GM06990 (cell line): Measurements from ENCODE around the gene PLCB4.
"Not testable (repeated sequence)": the region's sequence is repeated elsewhere in the genome, so short reads cannot be mapped to it uniquely, and the experiment has no call there.

ENCODE experiments used
- DNase-seq: peaks from one replicate; pipeline ENCODE4 v3.0.0-alpha.2; 2011; ENCODE audit not compliant: insufficient read length; ENCODE audit errors: extremely low read depth
- H3K27me3 ChIP-seq: replicated peaks from 2 replicates; pipeline ENCODE4 v1.6.0; 2011; ENCODE audit warnings: low read length; ENCODE audit not compliant: control insufficient read depth, insufficient read depth
- H3K36me3 ChIP-seq: 2 replicates; pipeline ENCODE4 v1.5.1; 2011; ENCODE audit warnings: low read length; ENCODE audit not compliant: control insufficient read depth, insufficient read depth
- H3K4me3 ChIP-seq: replicated peaks from 2 replicates; pipeline ENCODE4 v1.5.1; 2011; ENCODE audit warnings: low read depth, mild to moderate bottlenecking, control low read depth, low read length
- CTCF ChIP-seq: IDR thresholded peaks from 2 replicates; pipeline ENCODE4 v1.5.1; 2011; ENCODE audit warnings: low read length, control low read depth, mild to moderate bottlenecking, inconsistent platforms; ENCODE audit not compliant: insufficient read depth, poor library complexity, severe bottlenecking

The PLCB4 gene

GRCh38 chr20:9150679-9151078, 81.8 kb downstream of the PLCB4 start:
- no peak for TF ChIP-seq CTCF
- no peak for DNase-seq
- no peaks in the 10 kb centered on the region for H3K36me3 ChIP-seq
- no peak overlapping the region for H3K4me3 ChIP-seq
- no peaks in the 10 kb centered on the region for H3K27me3 ChIP-seq

GRCh38 chr20:9152139-9152538, 83.3 kb downstream of the PLCB4 start:
- DNase-seq, H3K4me3 ChIP-seq, H3K27me3 ChIP-seq, H3K36me3 ChIP-seq: not testable (repeated sequence)

- no peak for DNase-seq
- TF ChIP-seq CTCF, result no peak
- Histone ChIP-seq H3K4me3 (no peak overlapping the region), H3K27me3 (no peaks in the 10 kb centered on the region), H3K36me3 (no peaks in the 10 kb centered on the region)
These were observed 85.7 kb downstream of the PLCB4 start for GRCh38 chr20:9154464-9155024.

- no peak overlapping the region for H3K4me3 ChIP-seq
- no peak for DNase-seq
- no peak for TF ChIP-seq CTCF
- H3K36me3 ChIP-seq, result no peaks in the 10 kb centered on the region
- no peaks in the 10 kb centered on the region for H3K27me3 ChIP-seq
These were observed 87.8 kb downstream of the PLCB4 start for GRCh38 chr20:9156529-9157280.

- TF ChIP-seq CTCF, result no peak
- no peak overlapping the region for H3K4me3 ChIP-seq
These were observed 91.4 kb downstream of the PLCB4 start for GRCh38 chr20:9160331-9160730.

GRCh38 chr20:9160757-9161156, 91.9 kb downstream of the PLCB4 start:
- no peak for DNase-seq
- no peaks in the 10 kb centered on the region for H3K27me3 ChIP-seq
- TF ChIP-seq CTCF, result no peak
- H3K36me3 ChIP-seq, result no peaks in the 10 kb centered on the region
- no peak overlapping the region for H3K4me3 ChIP-seq

More at GRCh38 chr20:9160331-9160730, 91.4 kb downstream of the PLCB4 start:
- no peaks in the 10 kb centered on the region for H3K36me3 ChIP-seq
- no peaks in the 10 kb centered on the region for H3K27me3 ChIP-seq
- no peak for DNase-seq
